Measurements from ENCODE around the gene GET3. TPM values are rescaled to one million over a fixed set of nuclear protein-coding genes. Genes with fewer than 3 reads are reported as not detected.

The GET3 gene
- total and polyA plus RNA-seq, 2 of the 13 experiments (the other 11 are each of a cell fraction or from before 2014, with no cell fraction given) = 57.7 to 59.4 TPM

- TF ChIP-seq ZNF691 (CRISPR knock-in tag; IDR thresholded peaks at IDR 0.05; ENCODE audit: borderline replicate concordance, low read depth) (no peak), MIER3 (CRISPR knock-in tag; IDR thresholded peaks at IDR 0.05; ENCODE audit: borderline replicate concordance) (peak; percentile 79; the same call in 1 of the 2 replicates), KDM3A (CRISPR knock-in tag; IDR thresholded peaks at IDR 0.05; ENCODE audit: low read depth) (peak; percentile 46; the same call in 1 of the 2 replicates), PREB (CRISPR knock-in tag; IDR thresholded peaks at IDR 0.05) (no peak), KDM4B (CRISPR knock-in tag; IDR thresholded peaks at IDR 0.05) (peak; percentile 95), CREB3 (CRISPR knock-in tag; IDR thresholded peaks at IDR 0.05) (0 out of 2 replicates have a peak, but pooled peaks have one; percentile 8), KLF9 (CRISPR knock-in tag; IDR thresholded peaks at IDR 0.05; ENCODE audit: low read depth) (peak; percentile 74; the same call in 1 of the 2 replicates), EEA1 (CRISPR knock-in tag; IDR thresholded peaks at IDR 0.05; ENCODE audit: borderline replicate concordance) (peak; percentile 48; the same call in 1 of the 2 replicates), SOX5 (CRISPR knock-in tag; IDR thresholded peaks at IDR 0.05; ENCODE audit: borderline replicate concordance) (peak; percentile 66; the same call in 1 of the 2 replicates), RELA (CRISPR knock-in tag; IDR thresholded peaks at IDR 0.05) (0 out of 2 replicates have a peak, but pooled peaks have one; percentile 85), NFKB2 (CRISPR knock-in tag; IDR thresholded peaks at IDR 0.05; ENCODE audit: borderline replicate concordance) (peak; percentile 89; the same call in 1 of the 2 replicates), FOXO4 (CRISPR knock-in tag; conservative IDR thresholded peaks at IDR 0.05) (no peak), BCL6 (CRISPR knock-in tag; IDR thresholded peaks at IDR 0.05) (peak; percentile 78), ATF3 (CRISPR knock-in tag; IDR thresholded peaks at IDR 0.05) (peak; percentile 74; the same call in 1 of the 2 replicates), ZNF562 (CRISPR knock-in tag; IDR thresholded peaks at IDR 0.05; ENCODE audit: borderline replicate concordance) (no peak), POLR2AphosphoS5 (IDR thresholded peaks at IDR 0.05; ENCODE audit: low read depth, low read length) (peak; percentile 100), THYN1 (CRISPR knock-in tag; IDR thresholded peaks at IDR 0.05; ENCODE audit: borderline replicate concordance, low read depth) (no peak), CREBL2 (CRISPR knock-in tag; IDR thresholded peaks at IDR 0.05; ENCODE audit: borderline replicate concordance) (no peak), NR2F1 (CRISPR knock-in tag; IDR thresholded peaks at IDR 0.05) (0 out of 4 replicates have a peak, but pooled peaks of 1 of the 2 experiments have one; percentile 11), FOXC1 (CRISPR knock-in tag; IDR thresholded peaks at IDR 0.05; ENCODE audit: borderline replicate concordance) (peak; percentile 56; the same call in 1 of the 2 replicates), ZNF7 (CRISPR knock-in tag; IDR thresholded peaks at IDR 0.05) (no peak), MZF1 (CRISPR knock-in tag; IDR thresholded peaks at IDR 0.05; ENCODE audit: borderline replicate concordance) (no peak), ZNF557 (CRISPR knock-in tag; IDR thresholded peaks at IDR 0.05) (no peak; the same call in 1 of the 2 replicates), ZNF343 (CRISPR knock-in tag; IDR thresholded peaks at IDR 0.05) (no peak), KAT7 (CRISPR knock-in tag; IDR thresholded peaks at IDR 0.05; ENCODE audit: borderline replicate concordance) (no peak)
Observed at GRCh38 chr19:12791345-12792050, 54.2 kb downstream of the GET3 start, which contains the start of gene JUNB (continued).

All from HepG2 (cell line).